HL-60 (cell line): ENCODE results near the gene ERCC1.

ENCODE experiments used
- CTCF ChIP-seq: IDR thresholded peaks from one replicate; pipeline ENCODE4 v1.5.1; 2011; ENCODE audit warnings: low read length, control low read depth, inconsistent platforms; ENCODE audit not compliant: insufficient read depth
- REST ChIP-seq: IDR thresholded peaks from 2 replicates; pipeline ENCODE4 v1.6.1; 2012; ENCODE audit warnings: low read depth; ENCODE audit not compliant: insufficient replicate concordance

- TF ChIP-seq CTCF = no peak
- no peak for TF ChIP-seq REST
Observed at GRCh38 chr19:45455707-45456499, 32.2 kb upstream of the ERCC1 start.
